Measurements from ENCODE around the gene CARNS1. TPM values are rescaled to one million over a fixed set of nuclear protein-coding genes. Genes with fewer than 3 reads are reported as not detected.

Gene CARNS1
- total RNA-seq, 1 experiment from 2014 or later = 1.1 TPM

DNA sequence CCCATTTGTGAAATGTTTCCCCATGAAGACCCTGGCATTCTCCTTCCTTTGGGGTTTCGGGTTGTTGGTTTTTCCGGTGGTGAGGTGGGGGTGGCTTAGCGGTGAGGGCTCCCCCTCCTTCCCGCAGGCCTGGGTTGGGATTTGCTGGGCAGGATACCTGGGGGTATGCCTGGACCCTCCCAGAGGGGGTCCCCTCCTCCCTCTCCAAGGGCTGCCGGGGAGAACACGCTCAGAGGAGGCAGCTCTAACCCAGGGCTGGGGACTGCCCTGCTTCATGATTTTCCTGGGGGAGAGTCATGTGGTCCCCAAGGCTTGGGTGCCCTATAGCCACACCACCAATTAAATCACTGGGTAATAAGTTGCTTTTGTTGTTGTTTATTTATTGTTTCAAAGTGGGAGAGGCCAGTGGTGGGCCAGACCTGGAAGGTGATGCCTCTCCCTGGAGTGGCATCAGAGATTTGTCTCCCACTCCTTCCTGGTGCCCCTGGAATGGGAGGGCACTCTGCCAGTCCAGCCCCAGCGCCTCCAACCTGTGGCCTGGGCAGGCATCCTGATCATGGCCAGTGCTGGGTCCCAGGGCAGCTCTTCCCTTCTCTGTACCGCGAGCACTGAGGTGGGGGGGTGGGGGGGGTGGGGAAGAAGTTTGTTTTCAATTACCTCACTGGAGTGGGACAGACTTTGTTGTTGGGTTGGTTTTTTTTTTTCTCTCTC, 40.8 kb upstream of the CARNS1 start:
- Histone ChIP-seq H2BK5ac (ENCODE audit: insufficient read length, low read length) (no peak overlapping the region), H3K9me3 (ENCODE audit: control insufficient read depth, low read depth, low read length) (no peaks in the 10 kb centered on the region), H3K9ac (ENCODE audit: extremely low read depth, insufficient read length, low read length) (no peak overlapping the region), H3K27ac (ENCODE audit: insufficient read length, low read depth, low read length) (no peak overlapping the region), H3K56ac (ENCODE audit: insufficient read length, low read depth, low read length) (no peak overlapping the region), H3K23ac (ENCODE audit: insufficient read length, low read depth, low read length) (no peak overlapping the region), H2BK15ac (ENCODE audit: low read depth, low read length) (no peak overlapping the region), H2BK12ac (ENCODE audit: insufficient read length, low read depth, low read length) (no peak overlapping the region), H4K5ac (ENCODE audit: insufficient read length, low read depth, low read length) (no peak overlapping the region), H4K91ac (ENCODE audit: insufficient read length, low read depth, low read length) (no peak overlapping the region), H3K4ac (ENCODE audit: low read depth, low read length) (no peak overlapping the region), H3K18ac (ENCODE audit: insufficient read length, low read depth, low read length) (no peak overlapping the region), H4K8ac (replicated peaks; ENCODE audit: insufficient read length, low read depth, low read length) (no peak overlapping the region), H3K79me2 (ENCODE audit: insufficient read depth, low read length) (no peaks in the 10 kb centered on the region), H3K23me2 (ENCODE audit: insufficient read length, low read depth, low read length, poor library complexity, severe bottlenecking) (peaks cover 30% of the 10 kb centered on the region), H3K79me1 (ENCODE audit: insufficient read depth, low read depth, low read length, poor library complexity, severe bottlenecking) (no peaks in the 10 kb centered on the region), H4K20me1 (ENCODE audit: control insufficient read depth, insufficient read depth, insufficient read length) (no peaks in the 10 kb centered on the region), H2AK5ac (ENCODE audit: insufficient read length, low read length) (no peak overlapping the region), H3K4me2 (ENCODE audit: insufficient read depth, insufficient read length, low read length) (peak overlapping the region; percentile 88), H3T11ph (ENCODE audit: low read length) (no peak overlapping the region), H2BK120ac (ENCODE audit: low read depth, low read length, poor library complexity, severe bottlenecking) (no peak overlapping the region), H3K27me3 (ENCODE audit: insufficient read depth, low read length) (peaks cover 10% of the 10 kb centered on the region; the same call in 1 of the 2 replicates), H2BK20ac (ENCODE audit: low read depth, low read length, poor library complexity, severe bottlenecking) (no peak overlapping the region), H3K4me1 (ENCODE audit: insufficient read depth, low read length) (peaks cover 7% of the 10 kb centered on the region; the same call in 1 of the 2 replicates), H3K14ac (ENCODE audit: insufficient read depth, low read length) (no peak overlapping the region; the same call in 1 of the 2 replicates), H2AFZ (ENCODE audit: low read length) (no peak overlapping the region)
- Mint-ChIP-seq H3K36me3 (ENCODE audit: insufficient read depth in 1 of 3, low read depth in 3 of 3) (no peaks in the 10 kb centered on the region; a peak in 1 of 7 replicates), H3K4me1 (peaks cover 50 to 61% of the 10 kb centered on the region in 2 experiments), H3K4me3 (peak overlapping the region; percentile 74 to 91), H3K9me3 (no peaks in the 10 kb centered on the region; a peak in 2 of 5 replicates), H3K27ac (no peak overlapping the region), H3K27me3 (ENCODE audit: low read depth) (peaks cover 77% of the 10 kb centered on the region)
- no CpG with 5 or more reads among the region's 9 CpGs for WGBS (ENCODE audit: extremely low coverage, insufficient read length, low lambda C conversion rate)
- TF ChIP-seq, protein P1, sequence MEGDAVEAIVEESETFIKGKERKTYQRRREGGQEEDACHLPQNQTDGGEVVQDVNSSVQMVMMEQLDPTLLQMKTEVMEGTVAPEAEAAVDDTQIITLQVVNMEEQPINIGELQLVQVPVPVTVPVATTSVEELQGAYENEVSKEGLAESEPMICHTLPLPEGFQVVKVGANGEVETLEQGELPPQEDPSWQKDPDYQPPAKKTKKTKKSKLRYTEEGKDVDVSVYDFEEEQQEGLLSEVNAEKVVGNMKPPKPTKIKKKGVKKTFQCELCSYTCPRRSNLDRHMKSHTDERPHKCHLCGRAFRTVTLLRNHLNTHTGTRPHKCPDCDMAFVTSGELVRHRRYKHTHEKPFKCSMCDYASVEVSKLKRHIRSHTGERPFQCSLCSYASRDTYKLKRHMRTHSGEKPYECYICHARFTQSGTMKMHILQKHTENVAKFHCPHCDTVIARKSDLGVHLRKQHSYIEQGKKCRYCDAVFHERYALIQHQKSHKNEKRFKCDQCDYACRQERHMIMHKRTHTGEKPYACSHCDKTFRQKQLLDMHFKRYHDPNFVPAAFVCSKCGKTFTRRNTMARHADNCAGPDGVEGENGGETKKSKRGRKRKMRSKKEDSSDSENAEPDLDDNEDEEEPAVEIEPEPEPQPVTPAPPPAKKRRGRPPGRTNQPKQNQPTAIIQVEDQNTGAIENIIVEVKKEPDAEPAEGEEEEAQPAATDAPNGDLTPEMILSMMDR (conservative IDR thresholded peaks at IDR 0.05) = no peak
- no peak for DNase-seq
